Stimulated activated CD4-positive, alpha-beta T cell treated with anti-CD3 and anti-CD28 coated beads, Interleukin-15, amount 100 ng/mL, for 1 hour (primary cell): ENCODE data around the gene NACA.
"Not testable (repeated sequence)": the region's sequence is repeated elsewhere in the genome, so short reads cannot be mapped to it uniquely, and the experiment has no call there.

Source experiments
- DNase-seq, 2 donors: peaks; one replicate each; pipeline ENCODE4 v3.0.0-alpha.2; 2020; ENCODE audit warnings: low read depth in 1 of 2, low spot score in 1 of 2

The NACA gene

DNA sequence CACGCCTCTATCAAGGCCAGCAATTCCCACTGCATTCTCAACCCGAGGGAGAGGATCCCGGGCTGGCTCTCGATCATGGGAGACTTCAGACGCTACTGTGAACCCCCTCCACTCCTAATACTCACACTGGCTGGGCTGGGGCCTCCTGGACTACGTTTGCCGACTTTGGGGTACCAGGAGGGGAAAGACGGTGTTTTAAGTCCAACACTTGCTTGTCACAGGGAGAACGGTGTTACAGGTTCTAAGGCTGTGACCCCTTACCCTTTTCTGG, 463 bp downstream of the NACA start:
- no peak for DNase-seq

DNA sequence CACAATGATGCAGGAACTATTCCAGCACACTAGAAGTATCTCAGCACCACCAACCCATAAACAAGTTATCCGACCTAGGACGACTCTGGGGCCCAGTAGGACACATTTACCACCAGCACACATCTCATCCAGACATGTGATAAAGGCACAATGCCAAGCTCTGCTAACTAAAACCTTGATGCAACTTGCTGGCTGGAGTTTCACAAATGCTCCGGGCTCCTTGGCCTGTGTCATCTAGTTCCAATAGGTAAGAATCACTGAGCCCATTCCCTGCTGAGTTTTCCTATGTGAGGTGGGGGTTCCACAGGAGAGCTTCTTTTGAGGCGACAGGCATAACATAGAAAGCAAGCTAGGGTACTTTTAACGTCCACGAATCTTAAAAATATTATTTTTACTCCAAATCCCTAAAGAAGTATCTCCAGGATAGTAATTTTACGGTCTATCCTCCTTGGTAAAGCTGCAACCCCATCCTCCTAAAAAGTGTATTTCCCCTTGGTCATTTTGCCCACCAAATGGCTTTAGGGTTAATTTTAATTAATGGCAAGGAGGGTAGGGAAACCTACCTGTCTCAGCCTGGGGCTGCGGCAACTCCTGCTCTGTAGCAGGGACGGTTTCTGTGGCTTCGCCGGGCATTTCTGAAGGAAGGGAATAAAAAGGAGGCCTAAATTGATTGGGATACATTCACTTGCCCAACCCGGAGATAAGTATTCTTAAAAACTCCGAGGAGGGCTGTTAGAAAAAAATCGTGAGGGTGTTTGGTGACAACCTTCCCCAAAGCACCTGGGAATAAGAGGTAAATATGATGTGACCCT, 1.0 kb downstream of the NACA start:
- DNase-seq, result no peak

DNA sequence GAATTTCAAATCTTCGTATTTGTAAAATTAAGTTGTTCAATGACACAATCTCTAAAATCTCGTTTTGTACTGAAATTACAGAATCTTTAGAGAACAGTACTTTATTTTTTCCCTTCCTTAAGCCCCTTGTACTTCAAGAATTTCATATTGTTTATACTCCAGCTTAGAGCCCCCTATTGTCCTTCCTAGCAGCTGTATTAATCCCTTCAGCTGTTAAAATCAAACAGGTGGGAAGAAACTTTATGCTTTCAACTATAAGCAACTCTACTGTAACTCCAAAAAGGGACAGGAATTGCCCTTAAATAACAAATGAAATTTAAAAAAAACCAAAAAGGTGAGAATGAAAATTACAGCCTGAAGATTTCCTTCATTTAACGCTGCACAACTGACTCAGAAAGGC, 1.7 kb downstream of the NACA start:
- no peak for DNase-seq

DNA sequence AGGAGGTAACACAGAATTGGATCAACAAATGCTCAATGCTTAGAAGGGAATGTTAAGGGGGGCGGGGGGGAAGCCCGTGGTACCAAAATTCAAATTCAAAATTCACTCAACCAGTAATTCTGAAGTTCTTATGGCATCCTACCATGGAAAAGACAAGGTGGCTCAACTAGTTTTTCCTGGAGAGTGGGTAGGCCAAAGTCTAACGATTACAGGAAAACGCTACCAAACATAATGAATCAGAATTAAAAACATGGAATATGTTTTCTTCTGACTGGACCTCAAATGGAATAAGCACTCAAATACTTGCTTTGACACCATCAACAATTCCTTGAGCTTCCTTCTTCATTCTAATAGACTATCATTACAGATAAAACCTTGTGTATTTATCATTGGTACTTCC, 2.3 kb downstream of the NACA start:
- DNase-seq, result no peak

DNA sequence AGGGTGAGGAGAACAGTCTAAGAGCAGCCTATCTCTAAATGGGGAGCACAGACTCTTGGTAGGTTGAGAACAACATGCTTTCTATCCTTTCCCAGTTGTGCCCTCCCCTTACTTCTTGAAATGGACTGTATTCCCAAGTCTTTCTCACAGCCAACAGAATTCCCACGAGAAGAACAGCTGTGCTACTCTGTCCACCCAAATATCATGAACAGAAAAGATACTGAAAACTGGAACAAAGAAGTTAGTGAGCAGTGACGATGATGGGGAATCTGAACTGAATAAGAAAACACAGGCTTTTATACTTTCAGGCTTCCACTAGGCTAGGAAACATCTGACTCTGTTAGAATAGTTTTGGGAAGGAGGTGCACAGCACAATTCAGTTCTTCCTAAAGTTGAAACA, 3.4 kb downstream of the NACA start:
- DNase-seq, result no peak

DNA sequence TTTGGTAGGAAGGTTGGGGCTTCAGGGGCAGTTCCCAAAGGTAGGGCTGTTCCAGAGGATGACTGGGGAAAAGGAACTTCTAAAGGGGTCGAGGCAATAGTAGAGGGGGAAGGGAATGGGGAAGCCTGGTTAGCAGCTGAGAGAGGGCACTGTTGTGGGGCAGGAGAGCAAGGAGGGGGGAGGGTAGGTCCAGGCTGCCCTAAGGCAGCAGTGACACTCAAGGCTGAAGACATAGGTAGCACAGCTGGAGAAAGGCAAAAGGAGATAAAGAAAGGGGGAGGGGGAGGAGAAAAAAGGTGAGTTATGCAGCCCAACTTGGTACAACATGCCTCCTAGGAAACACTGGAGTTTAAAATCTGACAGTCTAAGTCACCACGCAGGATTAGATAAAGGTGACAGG, 3.9 kb downstream of the NACA start:
- DNase-seq, result no peak

DNA sequence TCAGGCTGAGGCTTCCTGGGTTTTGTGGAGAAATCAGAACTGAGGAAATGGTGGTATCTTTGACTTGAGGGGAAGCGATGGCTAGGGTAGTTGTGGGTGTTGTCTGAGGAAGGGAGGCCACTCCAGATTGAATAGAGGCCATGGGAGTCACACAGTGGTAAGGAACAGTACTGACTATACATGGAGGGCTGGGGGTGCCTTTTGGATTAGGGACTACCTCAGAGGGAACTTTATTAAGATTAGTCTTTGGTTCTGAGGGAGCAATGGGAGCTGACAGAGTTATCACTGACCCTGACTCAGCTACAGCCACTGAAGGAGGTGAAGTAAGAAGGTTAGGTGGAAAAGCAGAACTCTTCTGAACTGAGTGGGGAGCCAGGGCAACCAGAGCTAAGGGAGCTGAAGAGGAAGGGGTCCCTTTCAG, 4.4 kb downstream of the NACA start:
- DNase-seq, result no peak

DNA sequence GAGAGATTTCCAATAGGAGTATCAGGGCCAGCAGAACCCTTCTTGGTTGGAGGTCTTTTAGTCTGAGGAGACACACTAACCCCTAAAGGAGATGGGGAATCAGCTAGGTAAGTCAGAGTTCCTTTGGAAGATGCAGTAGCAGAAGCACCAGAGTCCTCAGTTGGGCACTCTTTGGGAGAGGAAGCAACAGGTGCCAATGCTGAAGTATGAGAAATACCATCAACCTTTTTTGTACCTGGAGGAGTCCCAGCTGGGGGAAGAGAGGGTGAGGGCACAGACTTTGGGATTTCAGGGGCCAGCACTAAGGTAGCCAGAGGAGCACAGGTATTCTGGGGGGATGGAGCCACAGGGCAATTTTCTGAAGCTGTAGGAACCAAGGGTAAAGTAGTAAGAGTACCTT, 6.0 kb downstream of the NACA start:
- DNase-seq, result no peak

DNA sequence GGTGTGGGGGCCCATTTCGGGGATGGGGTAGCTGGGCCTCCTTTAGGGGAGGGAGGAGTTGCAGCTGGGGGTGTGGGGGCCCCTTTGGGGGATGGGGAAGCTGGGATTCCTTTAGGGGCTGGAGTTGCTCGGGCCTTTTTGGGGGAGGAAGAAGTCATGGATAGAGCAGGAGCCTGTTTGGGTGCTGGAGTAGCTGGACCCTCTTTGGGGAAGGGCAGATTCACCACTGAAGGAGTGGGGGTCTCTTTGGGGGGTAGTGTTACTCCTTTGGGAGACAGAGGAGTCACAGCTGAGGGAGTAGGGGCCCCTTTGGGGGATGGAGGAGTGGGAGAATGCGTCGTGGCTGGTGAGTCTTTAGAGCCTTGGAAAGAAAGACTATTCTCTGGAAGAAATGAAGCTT, 6.5 kb downstream of the NACA start:
- no peak for DNase-seq

DNA sequence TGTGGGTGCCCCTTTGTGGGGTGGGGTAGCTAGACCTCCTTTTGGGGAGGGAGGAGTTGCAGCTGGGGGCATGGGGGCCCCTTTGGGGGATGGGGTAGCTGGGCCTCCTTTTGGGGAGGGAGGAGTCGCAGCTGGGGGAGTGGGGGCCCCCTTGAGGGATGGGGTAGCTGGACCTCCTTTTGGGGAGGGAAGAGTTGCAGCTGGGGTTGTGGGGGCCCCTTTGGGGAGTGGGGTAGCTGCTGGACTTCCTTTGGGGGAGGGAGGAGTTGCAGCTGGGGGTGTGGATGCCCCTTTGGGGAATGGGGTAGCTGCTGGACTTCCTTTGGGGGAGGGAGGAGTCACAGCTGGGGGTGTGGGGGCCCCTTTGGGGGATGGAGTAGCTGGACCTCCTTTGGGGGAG, 7.0 kb downstream of the NACA start:
- DNase-seq, result no peak

DNA sequence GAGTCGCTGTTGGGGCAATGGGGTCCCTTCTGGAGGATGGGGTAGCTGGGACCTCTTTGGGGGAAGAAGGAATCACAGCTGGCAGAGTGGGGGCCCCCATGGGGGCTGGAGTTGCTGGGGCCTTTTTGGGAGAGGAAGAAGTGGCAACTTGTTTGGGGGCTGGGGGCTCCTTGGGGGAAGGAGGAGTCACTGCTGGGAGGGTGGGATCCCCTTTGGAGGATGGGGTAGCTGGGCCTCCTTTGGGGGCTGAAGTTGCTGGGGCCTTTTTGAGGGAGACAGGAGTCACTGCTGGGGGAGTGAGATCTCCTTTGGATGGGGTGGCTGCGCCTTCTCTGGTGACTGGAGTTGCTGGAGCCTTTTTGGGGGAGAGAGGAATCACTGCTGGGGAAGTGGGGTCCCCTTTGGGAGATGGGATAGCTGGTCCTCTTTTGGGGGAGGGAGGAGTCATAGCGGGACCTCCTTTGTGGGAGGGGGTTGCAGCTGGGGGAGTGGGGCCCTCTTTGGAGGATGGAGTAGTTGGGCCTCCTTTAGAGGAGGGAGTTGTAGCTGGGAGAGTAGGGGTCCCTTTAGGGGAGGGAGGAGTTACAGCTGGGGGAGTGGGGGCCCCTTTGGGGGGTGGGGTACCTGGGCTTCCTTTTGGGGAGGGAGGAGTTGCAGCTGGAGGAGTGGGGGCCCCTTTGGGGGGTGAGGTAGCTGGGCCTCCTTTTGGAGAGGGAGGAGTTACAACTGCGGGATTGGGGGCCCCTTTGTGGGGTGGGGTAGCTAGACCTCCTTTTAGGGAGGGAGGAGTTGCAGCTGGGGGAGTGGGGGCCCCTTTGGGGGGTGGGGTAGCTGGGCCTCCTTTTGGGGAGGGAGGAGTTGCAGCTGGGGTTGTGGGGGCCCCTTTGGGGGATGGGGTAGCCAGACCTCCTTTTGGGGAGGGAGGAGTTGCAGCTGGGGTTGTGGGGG, 7.9 kb downstream of the NACA start:
- DNase-seq, result no peak

DNA sequence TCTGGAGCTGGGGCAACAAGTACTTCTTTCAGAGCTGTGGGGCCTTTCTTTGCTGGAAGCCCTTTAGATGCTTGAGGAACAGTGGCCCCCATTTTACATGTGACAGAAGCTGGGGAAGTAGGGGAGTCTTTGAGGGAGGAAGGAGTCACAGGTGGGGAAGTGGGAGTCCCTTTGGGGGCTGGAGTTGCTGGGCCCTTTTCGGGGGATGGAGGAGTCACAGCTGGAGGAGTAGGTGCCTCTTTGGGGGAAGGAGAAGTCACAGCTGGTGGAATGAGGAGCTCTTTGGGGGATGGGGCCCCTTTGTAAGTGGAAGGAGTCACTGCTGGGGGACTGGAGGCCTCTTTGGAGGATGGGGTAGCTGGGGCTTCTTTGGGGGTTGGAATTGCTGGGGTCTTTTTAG, 8.6 kb downstream of the NACA start:
- no peak for DNase-seq

DNA sequence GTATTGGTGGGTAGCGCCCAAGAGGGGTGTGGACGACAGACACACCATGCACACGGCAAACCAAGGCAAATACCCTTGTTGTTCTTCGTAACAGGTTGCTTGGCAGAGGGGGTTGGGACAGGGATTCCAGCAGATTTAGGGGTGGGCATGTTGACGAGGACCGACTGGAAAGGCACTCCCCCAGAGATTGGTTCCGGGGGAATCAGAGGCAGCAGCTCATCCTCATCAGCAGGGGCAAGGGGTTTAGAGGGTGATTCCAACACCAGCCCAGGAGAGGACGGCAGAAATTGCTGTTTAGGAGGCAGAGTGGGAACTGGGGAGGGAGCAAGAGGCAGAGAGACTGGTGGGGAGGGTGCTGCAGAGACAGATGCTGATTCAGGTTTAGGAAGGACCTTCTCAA, 9.3 kb downstream of the NACA start:
- DNase-seq, result no peak

DNA sequence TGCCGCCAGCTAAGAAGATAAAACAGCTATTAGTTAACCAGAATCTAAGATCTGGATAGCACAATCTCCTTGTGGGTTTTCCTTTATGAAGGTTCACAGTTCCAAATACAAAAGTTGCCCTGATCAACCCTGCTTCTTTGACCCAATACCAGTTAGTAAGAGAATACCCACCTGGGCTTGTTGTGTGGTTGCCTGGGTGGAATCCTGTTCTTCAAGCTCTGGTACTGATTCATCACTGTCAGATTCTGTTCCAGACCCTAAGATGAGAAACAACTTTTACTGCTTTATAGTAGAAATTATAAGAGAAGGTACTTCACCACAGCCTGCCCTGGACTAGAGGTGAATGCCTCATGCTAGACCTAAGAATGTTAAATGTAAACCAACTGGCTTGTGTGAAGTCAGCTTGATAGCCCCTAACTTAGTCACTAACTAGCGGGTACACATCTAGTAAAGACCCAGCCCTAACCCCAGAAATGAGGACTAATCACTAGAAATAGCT, 10.6 kb downstream of the NACA start:
- DNase-seq, result no peak

DNA sequence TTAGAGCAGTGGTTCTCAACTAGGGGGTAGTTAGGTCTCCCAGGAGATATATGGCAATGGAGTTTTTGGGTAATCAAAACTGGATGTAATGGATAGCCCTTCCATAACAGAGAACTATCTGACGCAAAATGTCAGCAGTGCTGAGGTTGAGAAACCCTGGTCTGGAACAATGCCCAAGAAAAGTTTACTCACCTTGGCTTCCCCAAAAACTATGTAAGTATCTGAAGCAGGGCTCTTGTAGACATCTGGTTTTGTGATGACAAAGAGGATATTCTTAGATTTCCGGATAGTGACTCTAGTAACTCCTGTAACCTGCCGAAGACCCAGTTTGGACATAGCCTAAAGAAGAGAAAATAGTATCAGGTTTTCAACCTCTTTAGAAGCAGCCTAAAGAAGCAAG, 11.8 kb downstream of the NACA start:
- no peak for DNase-seq

DNA sequence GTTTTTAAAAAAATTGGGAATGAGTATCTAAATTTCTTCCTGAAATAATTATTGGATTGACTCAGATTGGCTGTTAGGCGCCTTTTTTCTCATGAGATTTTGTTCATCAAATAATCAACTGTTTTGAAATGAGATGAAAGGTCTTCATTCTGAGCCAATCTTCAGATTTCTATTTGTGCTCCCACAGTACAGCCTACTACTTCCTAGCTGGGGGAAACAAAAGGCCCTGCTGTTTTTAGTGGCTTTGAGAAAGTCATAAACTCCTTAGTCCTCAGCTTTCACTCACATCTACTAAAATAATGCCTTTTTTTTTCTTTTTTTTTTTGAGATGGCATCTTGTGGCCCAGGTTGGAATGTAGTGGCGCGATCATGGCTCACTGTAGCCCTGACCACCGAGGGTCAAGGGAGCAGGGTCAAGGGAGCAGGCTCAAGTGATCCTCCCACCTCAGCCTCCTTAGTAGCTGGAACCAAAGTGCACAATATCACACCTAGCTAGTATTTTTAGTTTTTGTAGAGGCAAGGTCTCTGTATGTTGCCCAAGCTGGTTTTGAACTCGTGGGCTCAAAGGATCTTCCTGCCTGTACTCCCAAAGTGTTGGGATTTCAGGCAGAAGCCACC, 15.2 kb downstream of the NACA start:
- DNase-seq, result no peak

DNA sequence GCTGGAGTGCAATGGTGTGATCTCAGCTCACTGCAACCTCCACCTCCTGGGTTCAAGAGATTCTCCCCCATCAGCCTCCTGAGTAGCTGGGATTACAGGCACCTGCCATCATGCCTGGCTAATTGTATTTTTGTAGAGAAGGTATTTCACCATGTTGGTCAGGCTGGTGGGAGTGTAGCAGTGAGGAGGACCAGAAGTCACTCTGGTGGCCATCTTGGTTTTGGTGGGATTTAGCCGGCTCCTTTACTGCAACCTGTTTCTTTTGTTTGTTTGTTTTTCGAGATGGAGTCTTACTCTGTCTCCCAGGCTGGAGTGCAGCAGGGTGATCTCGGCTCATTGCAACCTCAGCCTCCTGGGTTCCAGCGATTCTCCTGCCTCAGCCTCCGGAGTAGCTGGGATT, 20.6 kb downstream of the NACA start:
- DNase-seq, result not testable (repeated sequence)

DNA sequence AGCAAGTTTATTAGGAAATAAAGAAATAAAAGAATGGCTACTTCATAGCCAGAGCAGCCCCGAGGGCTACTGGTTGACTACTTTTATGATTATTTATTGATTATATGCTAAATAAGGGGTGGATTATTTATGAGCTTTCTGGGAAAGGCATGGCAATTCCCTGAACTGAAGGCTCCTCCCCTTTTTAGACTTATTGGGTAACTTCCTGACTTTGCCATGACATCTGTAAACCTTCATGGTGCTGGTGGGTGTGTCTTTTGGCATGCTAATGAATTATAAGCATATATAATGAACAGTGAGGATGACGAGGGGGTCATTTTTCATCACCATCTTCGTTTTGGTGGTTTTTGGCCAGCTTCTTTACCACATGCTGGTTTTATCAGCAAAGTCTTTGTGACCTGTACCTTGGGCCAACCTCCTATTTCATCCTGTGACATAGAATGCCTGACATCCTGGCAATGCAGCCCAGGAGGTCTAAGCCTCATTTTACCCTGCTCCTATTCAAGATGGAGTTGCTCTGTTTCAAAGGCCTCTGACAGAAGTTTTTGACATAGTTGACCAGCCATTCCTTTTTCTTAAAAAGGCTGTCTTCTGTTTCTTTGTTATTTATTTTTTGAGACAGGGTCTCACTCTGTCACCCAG, 26.0 kb downstream of the NACA start:
- no peak for DNase-seq

DNA sequence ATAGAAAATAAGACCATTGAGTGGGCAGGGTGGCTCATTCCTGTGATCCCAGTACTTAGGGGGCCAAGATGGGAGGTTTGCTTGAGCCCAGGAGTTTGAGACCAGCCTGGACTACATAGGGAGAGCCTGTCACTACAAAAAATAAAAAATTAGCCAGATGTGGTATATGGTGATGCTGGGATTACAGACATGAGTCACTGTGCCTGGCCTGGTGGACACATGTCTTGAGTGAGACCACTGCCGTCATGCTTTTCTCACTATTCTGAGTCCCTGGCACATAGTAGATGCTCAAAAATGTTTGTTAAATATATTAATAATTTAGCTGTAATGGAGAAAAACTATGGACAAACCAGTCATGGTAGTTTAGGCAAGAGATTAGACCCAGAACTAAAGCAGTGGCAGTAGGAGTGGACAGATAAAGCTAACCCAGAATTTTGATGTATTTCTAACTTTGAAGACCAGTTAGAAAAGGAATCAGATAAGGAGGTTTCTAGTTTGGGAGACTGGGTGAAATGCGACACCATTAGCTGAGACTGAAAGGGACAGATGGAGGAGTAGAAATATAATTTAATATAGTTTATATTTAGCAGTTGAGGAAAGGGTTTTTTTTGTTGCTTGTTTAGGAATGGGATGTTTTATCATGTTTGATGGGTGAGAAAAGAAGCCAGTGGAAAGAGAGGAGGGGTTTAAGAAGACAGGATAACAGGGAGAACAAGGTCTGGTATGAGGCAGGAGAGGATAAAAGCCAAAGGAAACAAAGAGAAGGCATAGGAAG, 29.6 kb downstream of the NACA start:
- DNase-seq, result no peak

DNA sequence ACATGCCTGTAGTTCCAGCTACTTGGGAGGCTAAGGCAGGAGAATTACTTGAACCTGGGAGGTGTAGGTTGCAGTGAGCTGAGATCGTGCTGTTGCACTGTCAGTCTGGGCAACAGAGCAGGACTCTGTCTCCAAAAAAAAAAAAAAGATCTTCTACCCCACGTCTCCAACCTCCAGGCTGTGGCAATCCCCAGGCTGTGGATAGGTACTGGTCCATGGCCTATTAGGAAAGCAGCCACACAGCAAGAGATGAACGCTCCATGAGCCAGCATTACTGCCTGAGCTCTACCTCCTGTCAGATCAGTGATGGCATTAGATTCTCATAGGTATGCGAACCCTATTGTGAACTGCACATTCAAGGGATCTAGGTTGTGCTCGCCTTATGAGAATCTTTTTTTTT, 30.9 kb downstream of the NACA start:
- DNase-seq, result no peak

DNA sequence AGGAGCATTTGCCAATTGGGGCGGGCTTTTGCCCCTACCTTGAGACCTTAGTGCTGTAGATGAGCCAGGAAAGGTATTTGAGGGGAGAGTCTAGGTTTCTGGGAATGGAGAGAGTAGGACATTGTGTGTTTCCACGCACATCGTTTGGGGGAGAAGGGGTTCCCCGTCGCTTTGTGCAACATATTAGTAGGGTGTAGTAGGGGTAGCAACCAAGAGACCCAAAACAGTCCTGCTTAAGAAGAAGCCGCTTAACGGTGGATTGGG, 36.3 kb downstream of the NACA start:
- DNase-seq, result no peak
